Right atrium auricular region (tissue), 2 donors: ENCODE results near the gene FRMD4A. TPM values are rescaled to one million over a fixed set of nuclear protein-coding genes. Genes with fewer than 3 reads are reported as not detected.
A peak's percentile ranks its signal among the peaks of the same experiment; 100 is the strongest.

Source experiments
- DNase-seq: peaks from one replicate; pipeline ENCODE4 v3.0.0-alpha.2; 2019; ENCODE audit warnings: low spot score
- H3K27ac ChIP-seq, 2 donors: fragments of 200-600 bp; sonication (generic); 1 replicate in 1 of 2; 2 replicates in 1 of 2; pipeline ENCODE4 v1.5.1; 2016 to 2019
- H3K27me3 ChIP-seq, 2 donors: fragments of 200-600 bp; sonication (generic); one replicate each; pipeline versions ENCODE4 v1.5.1 to v1.6.0; 2017 to 2019
- H3K36me3 ChIP-seq: fragments of 200-600 bp; sonication (generic); one replicate; pipeline ENCODE4 v1.5.1; 2016
- H3K4me1 ChIP-seq, 2 donors: fragments of 200-600 bp; sonication (generic); one replicate each; pipeline versions ENCODE4 v1.5.1 to v1.6.0; 2017 to 2019
- H3K4me3 ChIP-seq, 2 donors: fragments of 200-600 bp; sonication (generic); 1 replicate in 1 of 2; 2 replicates in 1 of 2; pipeline ENCODE4 v1.5.1; 2017 to 2019; ENCODE audit warnings: mild to moderate bottlenecking in 1 of 2, moderate library complexity in 1 of 2
- H3K9me3 ChIP-seq, 2 donors: fragments of 200-600 bp; sonication (generic); one replicate each; pipeline ENCODE4 v1.5.1; 2019
- total RNA-seq, 2 donors: library from RNA; depleted of rRNA; stranded (reverse); fragments of >200 nt; gene quantifications; one replicate each; pipeline ENCODE4 v1.1.0, GENCODE V29; 2016
- TF ChIP-seq, protein P1 (sequence below), 2 donors: fragments of 200-600 bp; sonication (generic); IDR thresholded peaks; one replicate each; pipeline ENCODE4 v1.5.1; 2019; ENCODE audit warnings: antibody characterized with exemption in 2 of 2

FRMD4A gene
- total RNA-seq, 2 donors from 2014 or later, result 15.9 to 22.9 TPM

DNA sequence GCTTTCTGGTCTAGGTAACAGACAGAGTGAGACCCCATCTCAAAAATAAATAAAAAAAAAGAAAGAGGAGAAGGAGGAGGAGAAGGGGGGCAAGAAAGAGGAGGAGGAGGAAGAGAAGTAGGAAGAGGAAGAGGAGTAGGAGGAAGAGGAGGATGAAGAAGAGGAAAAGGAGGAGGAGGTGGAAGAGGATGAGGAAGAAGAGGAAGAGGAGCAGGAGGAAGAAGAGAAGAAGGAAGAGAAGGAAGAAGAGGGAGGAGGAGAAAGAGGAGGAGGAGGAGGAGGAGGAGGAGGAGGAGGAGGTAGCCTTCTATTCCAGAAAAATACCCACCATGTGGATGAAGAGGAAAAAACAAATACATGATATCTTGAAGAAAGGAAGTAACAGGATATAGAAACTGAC is 172.1 kb downstream of the FRMD4A start:
- Histone ChIP-seq H3K27ac (no peak overlapping the region), H3K9me3 (peaks cover 3 to 13% of the 10 kb centered on the region in 2 donors), H3K4me3 (no peak overlapping the region), H3K4me1 (no peaks in the 10 kb centered on the region), H3K27me3 (no peaks in the 10 kb centered on the region), H3K36me3 (no peaks in the 10 kb centered on the region)
- TF ChIP-seq, protein P1, sequence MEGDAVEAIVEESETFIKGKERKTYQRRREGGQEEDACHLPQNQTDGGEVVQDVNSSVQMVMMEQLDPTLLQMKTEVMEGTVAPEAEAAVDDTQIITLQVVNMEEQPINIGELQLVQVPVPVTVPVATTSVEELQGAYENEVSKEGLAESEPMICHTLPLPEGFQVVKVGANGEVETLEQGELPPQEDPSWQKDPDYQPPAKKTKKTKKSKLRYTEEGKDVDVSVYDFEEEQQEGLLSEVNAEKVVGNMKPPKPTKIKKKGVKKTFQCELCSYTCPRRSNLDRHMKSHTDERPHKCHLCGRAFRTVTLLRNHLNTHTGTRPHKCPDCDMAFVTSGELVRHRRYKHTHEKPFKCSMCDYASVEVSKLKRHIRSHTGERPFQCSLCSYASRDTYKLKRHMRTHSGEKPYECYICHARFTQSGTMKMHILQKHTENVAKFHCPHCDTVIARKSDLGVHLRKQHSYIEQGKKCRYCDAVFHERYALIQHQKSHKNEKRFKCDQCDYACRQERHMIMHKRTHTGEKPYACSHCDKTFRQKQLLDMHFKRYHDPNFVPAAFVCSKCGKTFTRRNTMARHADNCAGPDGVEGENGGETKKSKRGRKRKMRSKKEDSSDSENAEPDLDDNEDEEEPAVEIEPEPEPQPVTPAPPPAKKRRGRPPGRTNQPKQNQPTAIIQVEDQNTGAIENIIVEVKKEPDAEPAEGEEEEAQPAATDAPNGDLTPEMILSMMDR (IDR thresholded peaks at IDR 0.05), result no peak
- DNase-seq, result no peak

DNA sequence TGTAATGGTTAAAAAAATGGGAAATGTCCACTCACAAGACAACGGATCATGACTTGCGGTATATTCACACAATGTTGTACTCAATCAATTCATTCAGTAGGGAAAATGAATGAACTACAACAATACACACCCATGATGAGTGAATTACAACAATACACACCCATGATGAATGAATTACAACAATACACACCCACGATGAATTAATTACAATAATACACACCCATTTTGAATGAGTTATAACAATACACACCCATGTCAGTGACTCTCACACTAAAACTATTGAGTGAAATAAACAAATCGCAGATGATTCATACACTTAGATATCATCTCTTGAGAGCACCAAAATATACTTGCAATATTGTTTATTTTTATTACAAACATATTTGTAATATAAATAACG is 174.6 kb downstream of the FRMD4A start:
- H3K27me3 ChIP-seq, result no peaks in the 10 kb centered on the region
- H3K27ac ChIP-seq, result no peak overlapping the region
- DNase-seq, result no peak
- peaks cover 3 to 13% of the 10 kb centered on the region in 2 donors for H3K9me3 ChIP-seq
- H3K4me1 ChIP-seq, result no peaks in the 10 kb centered on the region
- H3K4me3 ChIP-seq, result no peak overlapping the region
- TF ChIP-seq, protein P1 (IDR thresholded peaks at IDR 0.05), result no peak
- H3K36me3 ChIP-seq, result no peaks in the 10 kb centered on the region

DNA sequence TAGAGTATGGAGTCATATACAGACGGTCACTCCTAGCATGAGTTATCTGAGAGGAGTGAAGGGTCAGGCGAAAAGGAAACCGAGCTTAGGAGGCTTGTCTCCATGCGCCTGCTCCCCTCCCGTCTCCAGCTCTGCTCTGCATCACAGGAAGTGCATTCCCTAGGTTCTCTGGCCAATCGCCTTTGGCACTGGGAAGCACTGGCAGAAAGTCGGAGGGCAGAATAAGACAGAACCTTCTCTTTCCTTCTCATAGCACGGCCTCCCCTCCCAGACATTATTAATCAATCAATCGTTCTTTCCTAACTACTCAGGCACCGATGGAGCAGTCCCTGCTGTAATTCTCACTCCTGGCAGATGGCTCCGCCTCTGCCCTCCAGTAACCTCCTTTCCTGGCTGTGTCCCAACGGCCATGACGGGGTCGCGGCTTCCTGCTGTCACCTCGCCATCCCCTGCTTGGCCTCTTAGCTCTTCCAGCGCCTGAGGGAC is 177.1 kb downstream of the FRMD4A start:
- no peak for DNase-seq
- Histone ChIP-seq H3K9me3 (peaks cover 3 to 13% of the 10 kb centered on the region in 2 donors), H3K4me3 (peak overlapping the region in 1 of 2 donors; percentile 29), H3K36me3 (no peaks in the 10 kb centered on the region), H3K4me1 (no peaks in the 10 kb centered on the region), H3K27ac (no peak overlapping the region), H3K27me3 (no peaks in the 10 kb centered on the region)
- TF ChIP-seq, protein P1 (IDR thresholded peaks at IDR 0.05), result no peak

DNA sequence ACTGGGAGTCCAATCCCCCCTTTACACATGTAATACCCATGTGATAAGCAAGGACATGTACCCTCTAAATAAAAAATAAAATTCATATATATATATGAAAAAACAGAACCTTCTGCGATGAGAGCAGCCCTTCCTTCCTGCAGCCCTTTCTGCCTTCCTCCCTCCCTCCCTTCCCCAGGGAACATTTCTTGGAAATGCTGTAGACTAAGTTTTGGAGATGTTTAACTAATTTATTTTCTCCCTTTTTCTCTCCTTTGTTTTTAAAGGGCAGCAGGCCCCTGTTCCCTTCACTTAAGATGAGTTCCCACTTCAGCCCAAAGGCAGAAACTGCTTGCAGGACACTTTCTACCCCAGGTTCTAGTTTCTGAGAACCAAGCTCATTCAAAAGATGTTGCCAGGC is 179.2 kb downstream of the FRMD4A start:
- no peak overlapping the region for H3K27ac ChIP-seq
- H3K27me3 ChIP-seq, result no peaks in the 10 kb centered on the region

DNA sequence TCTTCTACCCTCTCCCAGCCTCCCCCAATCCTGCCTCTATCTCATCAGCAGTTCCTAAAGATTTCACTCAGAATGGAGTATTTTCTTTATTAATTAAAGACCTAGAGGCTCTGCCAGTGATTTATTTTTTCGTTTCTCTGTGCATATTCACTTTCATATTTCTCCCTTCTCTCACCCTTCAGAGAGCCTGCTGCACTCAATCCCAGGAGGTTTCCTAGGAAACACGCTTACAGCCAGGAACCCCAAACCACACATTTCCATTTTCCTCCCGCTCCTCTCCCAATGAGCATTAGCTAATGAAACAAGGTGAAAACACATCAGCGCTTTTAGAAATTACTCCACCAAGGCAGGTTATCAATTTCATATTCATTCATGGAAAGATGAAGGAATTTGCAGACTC is 180.2 kb downstream of the FRMD4A start:
- TF ChIP-seq, protein P1 (IDR thresholded peaks at IDR 0.05), result no peak
- peaks cover 0 to 7% of the 10 kb centered on the region in 2 donors for H3K9me3 ChIP-seq
- no peak overlapping the region for H3K27ac ChIP-seq
- H3K4me1 ChIP-seq, result no peaks in the 10 kb centered on the region
- no peak overlapping the region for H3K4me3 ChIP-seq
- no peak for DNase-seq
- no peaks in the 10 kb centered on the region for H3K36me3 ChIP-seq
- no peaks in the 10 kb centered on the region for H3K27me3 ChIP-seq

More for the DNA sequence above, 179.2 kb downstream of the FRMD4A start:
- Histone ChIP-seq H3K4me3 (no peak overlapping the region), H3K9me3 (peaks cover 3 to 13% of the 10 kb centered on the region in 2 donors), H3K36me3 (no peaks in the 10 kb centered on the region), H3K4me1 (no peaks in the 10 kb centered on the region)
- no peak for DNase-seq
- TF ChIP-seq, protein P1 (IDR thresholded peaks at IDR 0.05), result no peak

DNA sequence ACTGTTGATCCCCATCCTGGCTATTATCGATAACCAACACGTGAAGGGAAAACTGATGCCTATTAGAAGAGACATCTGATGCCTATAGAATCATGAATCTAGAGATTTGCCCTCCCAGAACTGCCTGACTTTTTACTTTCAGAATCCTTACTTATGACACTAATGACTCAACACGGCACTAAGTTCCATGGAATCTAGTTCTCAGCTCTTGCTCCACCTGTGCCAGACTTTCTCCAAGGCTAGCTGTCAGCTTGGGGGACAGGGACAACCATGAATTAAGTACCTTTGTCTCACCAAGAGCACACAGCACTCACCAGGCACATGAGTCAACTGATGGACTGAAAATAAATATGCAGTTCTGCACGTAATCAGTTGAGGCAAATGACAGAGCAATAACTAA is 184.2 kb downstream of the FRMD4A start:
- no peaks in the 10 kb centered on the region for H3K27me3 ChIP-seq
- H3K4me3 ChIP-seq, result no peak overlapping the region
- no peaks in the 10 kb centered on the region for H3K4me1 ChIP-seq
- H3K27ac ChIP-seq, result no peak overlapping the region
- TF ChIP-seq, protein P1 (IDR thresholded peaks at IDR 0.05), result no peak
- no peaks in the 10 kb centered on the region for H3K36me3 ChIP-seq
- DNase-seq, result no peak
- no peaks in the 10 kb centered on the region for H3K9me3 ChIP-seq
